ENCODE measurements around the gene ZNF865.

- TF ChIP-seq, protein P1, sequence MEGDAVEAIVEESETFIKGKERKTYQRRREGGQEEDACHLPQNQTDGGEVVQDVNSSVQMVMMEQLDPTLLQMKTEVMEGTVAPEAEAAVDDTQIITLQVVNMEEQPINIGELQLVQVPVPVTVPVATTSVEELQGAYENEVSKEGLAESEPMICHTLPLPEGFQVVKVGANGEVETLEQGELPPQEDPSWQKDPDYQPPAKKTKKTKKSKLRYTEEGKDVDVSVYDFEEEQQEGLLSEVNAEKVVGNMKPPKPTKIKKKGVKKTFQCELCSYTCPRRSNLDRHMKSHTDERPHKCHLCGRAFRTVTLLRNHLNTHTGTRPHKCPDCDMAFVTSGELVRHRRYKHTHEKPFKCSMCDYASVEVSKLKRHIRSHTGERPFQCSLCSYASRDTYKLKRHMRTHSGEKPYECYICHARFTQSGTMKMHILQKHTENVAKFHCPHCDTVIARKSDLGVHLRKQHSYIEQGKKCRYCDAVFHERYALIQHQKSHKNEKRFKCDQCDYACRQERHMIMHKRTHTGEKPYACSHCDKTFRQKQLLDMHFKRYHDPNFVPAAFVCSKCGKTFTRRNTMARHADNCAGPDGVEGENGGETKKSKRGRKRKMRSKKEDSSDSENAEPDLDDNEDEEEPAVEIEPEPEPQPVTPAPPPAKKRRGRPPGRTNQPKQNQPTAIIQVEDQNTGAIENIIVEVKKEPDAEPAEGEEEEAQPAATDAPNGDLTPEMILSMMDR (IDR thresholded peaks at IDR 0.05): no peak
- TF ChIP-seq POLR2AphosphoS5 (IDR thresholded peaks at IDR 0.05; ENCODE audit: insufficient read depth in 1 of 2, low read depth in 1 of 2): no peak
- no peak for TF ChIP-seq POLR2A (IDR thresholded peaks at IDR 0.05)
Measured at GRCh38 chr19:55579766-55580621, 25.5 kb upstream of the ZNF865 start.

All from vagina (tissue), 2 donors.